K562 (cell line): Measurements from ENCODE around the gene WASF2. TPM values are rescaled to one million over a fixed set of nuclear protein-coding genes. Genes with fewer than 3 reads are reported as not detected.

ENCODE experiments used
- ARHGAP35 ChIP-seq: fragments of 450-650 bp; IDR thresholded peaks from 2 replicates; pipeline ENCODE4 v1.6.1; 2018; ENCODE audit not compliant: partially characterized antibody
- BDP1 ChIP-seq: IDR thresholded peaks from 3 replicates; pipeline ENCODE4 v1.6.1; 2011; ENCODE audit not compliant: insufficient read length, insufficient read depth
- BRCA1 ChIP-seq, 2 experiments: fragments of 450-650 bp in 1 of 2; sonication (generic) in 1 of 2; formaldehyde crosslinking in 1 of 2; IDR thresholded peaks; 2 replicates each; pipeline versions ENCODE4 v1.5.0 to v1.6.1; 2017 to 2020; ENCODE audit warnings: mild to moderate bottlenecking in 1 of 2, missing genetic modification reagents in 1 of 2
- CBFB ChIP-seq: sonication (generic); formaldehyde crosslinking; IDR thresholded peaks from 2 replicates; pipeline ENCODE4 v1.4.0; 2020; ENCODE audit warnings: mild to moderate bottlenecking, missing genetic modification reagents
- CTCF ChIP-seq, 3 experiments: IDR thresholded peaks in 2 of 3; conservative IDR thresholded peaks in 1 of 3; 2 replicates each; pipeline ENCODE4 v1.5.1; 2011 to 2012; ENCODE audit warnings: low read length in 3 of 3, mild to moderate bottlenecking in 3 of 3, control low read depth in 2 of 3, improper control_type of control experiment in 1 of 3, inconsistent platforms in 1 of 3, low read depth in 1 of 3, mixed read lengths in 1 of 3, moderate library complexity in 1 of 3; ENCODE audit not compliant: insufficient read depth in 2 of 3
- ELF2 ChIP-seq: fragments of 250-450 bp; sonication (Bioruptor Pico); IDR thresholded peaks from 2 replicates; pipeline ENCODE4 v1.5.0; 2021; ENCODE audit warnings: mild to moderate bottlenecking
- ESRRB ChIP-seq: fragments of 250-450 bp; sonication (Bioruptor Pico); IDR thresholded peaks from 2 replicates; pipeline ENCODE4 v1.5.0; 2020; ENCODE audit warnings: mild to moderate bottlenecking, moderate library complexity, borderline replicate concordance
- HBP1 ChIP-seq: fragments of 450-650 bp; formaldehyde crosslinking; IDR thresholded peaks from 2 replicates; pipeline ENCODE4 v1.4.0; 2022; ENCODE audit warnings: missing genetic modification characterization
- KDM2B ChIP-seq: fragments of 250-450 bp; sonication (Bioruptor Pico); IDR thresholded peaks from 2 replicates; pipeline ENCODE4 v1.8.0; 2021; ENCODE audit warnings: mild to moderate bottlenecking, moderate library complexity
- MNT ChIP-seq, 2 experiments: fragments of 450-650 bp; conservative IDR thresholded peaks; 2 replicates each; pipeline ENCODE4 v1.6.1; 2017; ENCODE audit warnings: mild to moderate bottlenecking in 2 of 2, moderate library complexity in 2 of 2
- PCBP2 ChIP-seq: fragments of 200-400 bp; formaldehyde crosslinking; IDR thresholded peaks from 2 replicates; pipeline ENCODE4 v1.6.1; 2018; ENCODE audit warnings: low read length, low read depth, mild to moderate bottlenecking, moderate library complexity; ENCODE audit not compliant: poor library complexity, severe bottlenecking
- POLR2A ChIP-seq: fragments of 450-650 bp; conservative IDR thresholded peaks from 2 replicates; pipeline ENCODE4 v1.6.1; 2016
- PYGO2 ChIP-seq: fragments of 450-650 bp; IDR thresholded peaks from 2 replicates; pipeline ENCODE4 v1.6.1; 2016; ENCODE audit warnings: mild to moderate bottlenecking, missing genetic modification characterization, moderate library complexity, missing compliant biosample characterization
- RAD21 ChIP-seq, 2 experiments: fragments of 250-450 bp in 1 of 2; fragments of 450-650 bp in 1 of 2; sonication (Bioruptor Pico) in 1 of 2; formaldehyde crosslinking in 1 of 2; IDR thresholded peaks in 1 of 2; conservative IDR thresholded peaks in 1 of 2; 2 replicates each; pipeline versions ENCODE4 v1.4.0 to v1.8.0; 2020 to 2022; ENCODE audit warnings: mild to moderate bottlenecking in 2 of 2, moderate library complexity in 1 of 2
- RFX5 ChIP-seq: IDR thresholded peaks from 2 replicates; pipeline ENCODE4 v1.6.1; 2011; ENCODE audit warnings: low read depth, mild to moderate bottlenecking, improper control_type of control experiment, low read length
- SMAD2 ChIP-seq: fragments of 150-350 bp; IDR thresholded peaks from 2 replicates; pipeline ENCODE4 v1.6.1; 2014; ENCODE audit warnings: low read depth, mild to moderate bottlenecking, low read length
- SMARCB1 ChIP-seq: IDR thresholded peaks from 2 replicates; pipeline ENCODE4 v1.6.1; 2011; ENCODE audit warnings: improper control_type of control experiment, low read depth; ENCODE audit not compliant: insufficient read length
- SNAPC5 ChIP-seq: fragments of 250-450 bp; sonication (Bioruptor Pico); IDR thresholded peaks from 2 replicates; pipeline ENCODE4 v1.8.0; 2021; ENCODE audit warnings: moderate library complexity, mild to moderate bottlenecking, inconsistent platforms
- SNIP1 ChIP-seq: fragments of 450-650 bp; IDR thresholded peaks from 2 replicates; pipeline ENCODE4 v1.7.1; 2017; ENCODE audit warnings: low read depth, mild to moderate bottlenecking
- SP1 ChIP-seq: sonication (generic); formaldehyde crosslinking; IDR thresholded peaks from 2 replicates; pipeline ENCODE4 v1.8.1; 2022; ENCODE audit warnings: mild to moderate bottlenecking, missing genetic modification reagents
- SPI1 ChIP-seq: IDR thresholded peaks from 2 replicates; pipeline ENCODE4 v1.6.1; 2011; ENCODE audit warnings: low read depth, low read length, control low read depth, borderline replicate concordance
- TAF15 ChIP-seq: fragments of 200-400 bp; formaldehyde crosslinking; IDR thresholded peaks from 2 replicates; pipeline ENCODE4 v1.6.1; 2017; ENCODE audit warnings: mild to moderate bottlenecking, low read depth, low read length, moderate library complexity
- TCF3 ChIP-seq: sonication (generic); formaldehyde crosslinking; IDR thresholded peaks from 2 replicates; pipeline ENCODE4 v1.4.0; 2020; ENCODE audit warnings: mild to moderate bottlenecking, missing genetic modification reagents
- ZKSCAN8 ChIP-seq: fragments of 200-800 bp; sonication (Bioruptor generic); IDR thresholded peaks from 2 replicates; pipeline ENCODE4 v1.6.1; 2016; ENCODE audit warnings: missing genetic modification characterization, missing compliant biosample characterization
- ZNF507 ChIP-seq: conservative IDR thresholded peaks from 2 replicates; pipeline ENCODE4 v1.6.1; 2017; ENCODE audit warnings: missing genetic modification characterization, missing compliant biosample characterization
- ZNF766 ChIP-seq: fragments of 200-800 bp; sonication (Bioruptor generic); conservative IDR thresholded peaks from 2 replicates; pipeline ENCODE4 v1.6.1; 2016; ENCODE audit warnings: missing genetic modification characterization, missing compliant biosample characterization
- ZNF77 ChIP-seq: fragments of 250-450 bp; sonication (Bioruptor Pico); IDR thresholded peaks from 2 replicates; pipeline ENCODE4 v1.5.0; 2020
- polyA plus RNA-seq, 8 experiments: library from polyadenylated mRNA; depleted of rRNA in 4 of 8; stranded (reverse) in 5 of 8; unstranded in 3 of 8; fragments of >200 nt; fragmentation: Nextera tagmentation in 2 of 8; fragmentation: Illumina TruSeq in 1 of 8; extraction: Ambion mirVana in 2 of 8; extraction: Trizol in 1 of 8; gene quantifications; 2 replicates each; pipeline versions ENCODE4 v1.2.1 to v1.2.3, GENCODE V29; 2011 to 2014; ENCODE audit warnings: inconsistent platforms in 1 of 8, missing spikeins in 1 of 8
- total RNA-seq, 7 experiments: library from RNA; depleted of rRNA in 6 of 7; stranded (reverse); fragments of >200 nt in 6 of 7; fragmentation: Illumina TruSeq in 2 of 7; extraction: Trizol in 2 of 7; gene quantifications; 2 replicates each; pipeline versions ENCODE4 v1.2.1 to v1.2.3, GENCODE V29; 2011 to 2021; ENCODE audit warnings: low replicate concordance in 1 of 7

Gene WASF2
- total and polyA plus RNA-seq, 9 of the 15 experiments (the other 6 are each of a cell fraction or from before 2014, with no cell fraction given): 8.2 to 163 (median 31.2) TPM

- TF ChIP-seq ZKSCAN8 (CRISPR knock-in tag): no peak
- no peak for TF ChIP-seq ZNF77
- no peak for TF ChIP-seq HBP1 (CRISPR knock-in tag)
- TF ChIP-seq BRCA1 (IDR thresholded peaks at IDR 0.05): no peak
- TF ChIP-seq BRCA1 (CRISPR knock-in tag; IDR thresholded peaks at IDR 0.05): no peak
- no peak for TF ChIP-seq RFX5
- no peak for TF ChIP-seq SNAPC5 (CRISPR knock-in tag)
- no peak for TF ChIP-seq TAF15
- TF ChIP-seq ELF2: no peak
- TF ChIP-seq BDP1: no peak
- TF ChIP-seq ARHGAP35: no peak
- no peak for TF ChIP-seq SMARCB1
- TF ChIP-seq ZNF507 (tag): no peak
- no peak for TF ChIP-seq PYGO2
- no peak for TF ChIP-seq RAD21 (CRISPR knock-in tag; conservative IDR thresholded peaks at IDR 0.05 in 1 of 2, IDR thresholded peaks at IDR 0.05 in 1 of 2)
- no peak for TF ChIP-seq ZNF766 (CRISPR knock-in tag)
- no peak for TF ChIP-seq ESRRB (CRISPR knock-in tag)
- TF ChIP-seq TCF3 (CRISPR knock-in tag): no peak
- TF ChIP-seq CBFB (CRISPR knock-in tag): no peak
- TF ChIP-seq SNIP1: no peak
- no peak for TF ChIP-seq SP1
- TF ChIP-seq SPI1: 0 out of 2 replicates have a peak, but pooled peaks have one; percentile 40
- TF ChIP-seq POLR2A: no peak
- TF ChIP-seq PCBP2: no peak
- 0 out of 4 replicates have a peak, but pooled peaks of 1 of the 2 experiments have one; percentile 7 for TF ChIP-seq MNT (conservative IDR thresholded peaks at IDR 0.05)
- TF ChIP-seq CTCF (IDR thresholded peaks at IDR 0.05 in 2 of 3, conservative IDR thresholded peaks at IDR 0.05 in 1 of 3; ENCODE audit: insufficient read depth in 2 of 3, low read depth in 1 of 3, low read length in 3 of 3): no peak
- no peak for TF ChIP-seq SMAD2
- no peak for TF ChIP-seq KDM2B (CRISPR knock-in tag)
Observed at GRCh38 chr1:27518808-27519207, 28.8 kb upstream of the WASF2 start (continued).
